ENCODE measurements around the gene NLRP1. TPM values are rescaled to one million over a fixed set of nuclear protein-coding genes. Genes with fewer than 3 reads are reported as not detected.

NLRP1 gene
- total and polyA plus RNA-seq, 9 of the 15 experiments (the other 6 are each of a cell fraction or from before 2014, with no cell fraction given), result 4.0 to 69.4 (median 27.7) TPM

GRCh38 chr17:5526821-5527598 is 57.3 kb downstream of the NLRP1 start (continued):
- no peak for TF ChIP-seq ZNF12 (CRISPR knock-in tag; IDR thresholded peaks at IDR 0.05)
- no peak for TF ChIP-seq CHD4 (IDR thresholded peaks at IDR 0.05; ENCODE audit: insufficient read depth, insufficient replicate concordance, low read depth, low read length, poor library complexity, severe bottlenecking)
- TF ChIP-seq TEAD2 (tag; IDR thresholded peaks at IDR 0.05), result no peak
- TF ChIP-seq, protein P1, sequence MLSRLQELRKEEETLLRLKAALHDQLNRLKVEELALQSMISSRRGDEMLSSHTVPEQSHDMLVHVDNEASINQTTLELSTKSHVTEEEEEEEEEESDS (CRISPR knock-in tag; IDR thresholded peaks at IDR 0.05), result no peak
- TF ChIP-seq CUX1 (CRISPR knock-in tag; IDR thresholded peaks at IDR 0.05), result no peak
- no peak for TF ChIP-seq SNRNP70 (optimal IDR thresholded peaks at IDR 0.05; ENCODE audit: low read depth, low read length)
- TF ChIP-seq RCOR1 (IDR thresholded peaks at IDR 0.05; ENCODE audit: borderline replicate concordance in 1 of 2, low read depth in 2 of 2, low read length in 2 of 2), result 0 out of 4 replicates have a peak, but pooled peaks of 1 of the 2 experiments have one; percentile 6
- TF ChIP-seq JUNB (CRISPR knock-in tag; conservative IDR thresholded peaks at IDR 0.05), result peak; percentile 76; the same call in 1 of the 2 replicates
- peak; percentile 90 for TF ChIP-seq ATF7 (IDR thresholded peaks at IDR 0.05)
- TF ChIP-seq ZNF146 (CRISPR knock-in tag; IDR thresholded peaks at IDR 0.05; ENCODE audit: unreplicated experiment), result no peak
- no peak for TF ChIP-seq MCM7 (IDR thresholded peaks at IDR 0.05)
- no peak for TF ChIP-seq ZNF57 (CRISPR knock-in tag; IDR thresholded peaks at IDR 0.05)
- TF ChIP-seq TBL1XR1 (IDR thresholded peaks at IDR 0.05; ENCODE audit: low read length in 2 of 2), result no peak
- no peak for TF ChIP-seq SMAD4 (CRISPR knock-in tag; conservative IDR thresholded peaks at IDR 0.05)
- no peak for TF ChIP-seq PTBP1 (IDR thresholded peaks at IDR 0.05; ENCODE audit: low read depth, low read length)
- TF ChIP-seq KDM5B (IDR thresholded peaks at IDR 0.05; ENCODE audit: insufficient replicate concordance, low read depth, low read length), result no peak
- TF ChIP-seq ZNF707 (CRISPR knock-in tag; conservative IDR thresholded peaks at IDR 0.05), result no peak
- no peak for TF ChIP-seq ZZZ3 (IDR thresholded peaks at IDR 0.05)
- TF ChIP-seq PKNOX1 (IDR thresholded peaks at IDR 0.05), result peak; percentile 96
- no peak for TF ChIP-seq HNRNPL (IDR thresholded peaks at IDR 0.05; ENCODE audit: low read depth, low read length)

Measured in K562 (cell line).